ENCODE measurements around the gene CCDC18. TPM values are rescaled to one million over a fixed set of nuclear protein-coding genes. Genes with fewer than 3 reads are reported as not detected.

Gene CCDC18
- total RNA-seq, 2 donors from 2014 or later: 1.3 to 4.4 TPM

GRCh38 chr1:93196591-93196990 lies 16.1 kb downstream of the CCDC18 start:
- no peak for ATAC-seq
- H3K4me1 ChIP-seq: no peaks in the 10 kb centered on the region
- H3K4me3 ChIP-seq: no peak overlapping the region
- no peaks in the 10 kb centered on the region for H3K36me3 ChIP-seq (replicated peaks in 1 of 2; ENCODE audit: insufficient read depth in 1 of 2, low read depth in 2 of 2)
- intact Hi-C loops (cut with DNase I): no loop called here
- no peaks in the 10 kb centered on the region for H3K27me3 ChIP-seq
- H3K9me3 ChIP-seq: no peaks in the 10 kb centered on the region
- no peak overlapping the region for H3K27ac ChIP-seq
- TF ChIP-seq CTCF (IDR thresholded peaks at IDR 0.05): no peak
- TF ChIP-seq POLR2A (IDR thresholded peaks at IDR 0.05): no peak
- WGBS, 2 donors: 81 to 88% methylated on average over 1 of the region's 1 CpG
- DNase-seq: no peak

- H3K9me3 ChIP-seq: no peaks in the 10 kb centered on the region
- H3K27me3 ChIP-seq: no peaks in the 10 kb centered on the region
- no peak for TF ChIP-seq CTCF (IDR thresholded peaks at IDR 0.05)
- TF ChIP-seq POLR2A (IDR thresholded peaks at IDR 0.05): no peak
- H3K36me3 ChIP-seq (replicated peaks in 1 of 2; ENCODE audit: insufficient read depth in 1 of 2, low read depth in 2 of 2): no peaks in the 10 kb centered on the region
- DNase-seq (no peak), ATAC-seq (no peak)
- no peak overlapping the region for H3K4me3 ChIP-seq
- intact Hi-C loops (cut with DNase I): no loop called here
- no peaks in the 10 kb centered on the region for H3K4me1 ChIP-seq
- H3K27ac ChIP-seq: no peak overlapping the region
- 83 to 93% methylated on average over 2 to 9 of the region's 9 CpGs for WGBS, 2 donors
These were observed 18.6 kb downstream of the CCDC18 start for GRCh38 chr1:93199150-93199549.

GRCh38 chr1:93200086-93200620 lies 19.6 kb downstream of the CCDC18 start:
- TF ChIP-seq CTCF (IDR thresholded peaks at IDR 0.05) (no peak), POLR2A (IDR thresholded peaks at IDR 0.05) (no peak)
- Histone ChIP-seq H3K9me3 (no peaks in the 10 kb centered on the region), H3K27ac (no peak overlapping the region), H3K27me3 (no peaks in the 10 kb centered on the region), H3K4me3 (no peak overlapping the region), H3K4me1 (no peaks in the 10 kb centered on the region), H3K36me3 (replicated peaks in 1 of 2; ENCODE audit: insufficient read depth in 1 of 2, low read depth in 2 of 2) (no peaks in the 10 kb centered on the region)
- no peak for ATAC-seq
- intact Hi-C loops (cut with DNase I): no loop called here
- 94 to 96% methylated on average over 6 of the region's 6 CpGs for WGBS, 2 donors
- DNase-seq: no peak

- no peaks in the 10 kb centered on the region for H3K27me3 ChIP-seq
- intact Hi-C loops (cut with DNase I): no loop called here
- DNase-seq (no peak), ATAC-seq (no peak)
- H3K27ac ChIP-seq: no peak overlapping the region
- no peaks in the 10 kb centered on the region for H3K4me1 ChIP-seq
- no peak overlapping the region for H3K4me3 ChIP-seq
- H3K9me3 ChIP-seq: no peaks in the 10 kb centered on the region
- TF ChIP-seq CTCF (IDR thresholded peaks at IDR 0.05) (no peak), POLR2A (IDR thresholded peaks at IDR 0.05) (no peak)
- WGBS, 2 donors: 64 to 68% methylated on average over 4 of the region's 4 CpGs
- H3K36me3 ChIP-seq (replicated peaks in 1 of 2; ENCODE audit: insufficient read depth in 1 of 2, low read depth in 2 of 2): no peaks in the 10 kb centered on the region
These were observed 20.2 kb downstream of the CCDC18 start for GRCh38 chr1:93200714-93201113.

GRCh38 chr1:93205892-93206566 lies 25.5 kb downstream of the CCDC18 start:
- no peak for ATAC-seq
- no peaks in the 10 kb centered on the region for H3K36me3 ChIP-seq (replicated peaks in 1 of 2; ENCODE audit: insufficient read depth in 1 of 2, low read depth in 2 of 2)

More at GRCh38 chr1:93205892-93206566, 25.5 kb downstream of the CCDC18 start:
- Histone ChIP-seq H3K27ac (no peak overlapping the region), H3K4me3 (no peak overlapping the region), H3K9me3 (no peaks in the 10 kb centered on the region), H3K27me3 (no peaks in the 10 kb centered on the region), H3K4me1 (no peaks in the 10 kb centered on the region)
- intact Hi-C loops (cut with DNase I): no loop called here
- DNase-seq: no peak
- 65 to 70% methylated on average over 6 of the region's 6 CpGs for WGBS, 2 donors
- TF ChIP-seq CTCF (IDR thresholded peaks at IDR 0.05) (no peak), POLR2A (IDR thresholded peaks at IDR 0.05) (no peak)

All from body of pancreas (tissue), 4 donors.